Vagina (tissue), 2 donors: ENCODE measurements around the gene NKAIN2.

Experiments
- POLR2AphosphoS5 ChIP-seq, 2 donors: sonication (generic); formaldehyde crosslinking; IDR thresholded peaks; one replicate each; pipeline ENCODE4 v1.9.0; 2017; ENCODE audit warnings: antibody characterized with exemption in 2 of 2, mild to moderate bottlenecking in 2 of 2, low read depth in 1 of 2; ENCODE audit not compliant: insufficient read depth in 1 of 2
- TF ChIP-seq, protein P1 (sequence below), 3 experiments: fragments of 450-650 bp in 2 of 3; fragments of 200-600 bp in 1 of 3; sonication (generic) in 1 of 3; IDR thresholded peaks; one replicate each; pipeline ENCODE4 v1.5.1; 2017 to 2019; ENCODE audit warnings: antibody characterized with exemption in 3 of 3, mild to moderate bottlenecking in 2 of 3, moderate library complexity in 2 of 3

DNA sequence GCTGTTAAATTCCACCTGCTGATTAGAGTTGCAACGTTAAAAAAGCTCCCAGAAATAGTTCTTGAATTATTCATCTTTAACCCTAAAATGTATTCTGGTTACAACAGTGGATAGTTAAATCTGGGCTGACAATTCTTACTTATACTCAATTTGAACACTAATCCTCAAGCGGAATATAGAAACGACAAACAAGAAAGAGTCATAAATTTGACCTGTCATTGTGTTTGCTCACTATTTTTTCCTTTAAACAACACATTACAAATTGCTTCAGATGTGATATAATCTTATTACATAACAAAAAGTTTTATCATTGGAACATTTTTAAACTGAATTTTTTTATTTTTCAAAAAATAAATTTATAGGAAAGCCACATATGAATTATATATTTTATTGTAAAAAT is 1054.1 kb downstream of the NKAIN2 start:
- TF ChIP-seq, protein P1, sequence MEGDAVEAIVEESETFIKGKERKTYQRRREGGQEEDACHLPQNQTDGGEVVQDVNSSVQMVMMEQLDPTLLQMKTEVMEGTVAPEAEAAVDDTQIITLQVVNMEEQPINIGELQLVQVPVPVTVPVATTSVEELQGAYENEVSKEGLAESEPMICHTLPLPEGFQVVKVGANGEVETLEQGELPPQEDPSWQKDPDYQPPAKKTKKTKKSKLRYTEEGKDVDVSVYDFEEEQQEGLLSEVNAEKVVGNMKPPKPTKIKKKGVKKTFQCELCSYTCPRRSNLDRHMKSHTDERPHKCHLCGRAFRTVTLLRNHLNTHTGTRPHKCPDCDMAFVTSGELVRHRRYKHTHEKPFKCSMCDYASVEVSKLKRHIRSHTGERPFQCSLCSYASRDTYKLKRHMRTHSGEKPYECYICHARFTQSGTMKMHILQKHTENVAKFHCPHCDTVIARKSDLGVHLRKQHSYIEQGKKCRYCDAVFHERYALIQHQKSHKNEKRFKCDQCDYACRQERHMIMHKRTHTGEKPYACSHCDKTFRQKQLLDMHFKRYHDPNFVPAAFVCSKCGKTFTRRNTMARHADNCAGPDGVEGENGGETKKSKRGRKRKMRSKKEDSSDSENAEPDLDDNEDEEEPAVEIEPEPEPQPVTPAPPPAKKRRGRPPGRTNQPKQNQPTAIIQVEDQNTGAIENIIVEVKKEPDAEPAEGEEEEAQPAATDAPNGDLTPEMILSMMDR (IDR thresholded peaks at IDR 0.05), result no peak
- no peak for TF ChIP-seq POLR2AphosphoS5 (IDR thresholded peaks at IDR 0.05; ENCODE audit: insufficient read depth in 1 of 2, low read depth in 1 of 2)
